GM12878 (cell line): Measurements from ENCODE around the gene UBAC2. TPM values are rescaled to one million over a fixed set of nuclear protein-coding genes. Genes with fewer than 3 reads are reported as not detected.
A peak's percentile ranks its signal among the peaks of the same experiment; 100 is the strongest.

ENCODE experiments used
- ATAC-seq: fragments of 200-7000 bp; cut with Tn5 transposase; 3 replicates; pipeline ENCODE4 v1.9.1; 2020; ENCODE audit warnings: mild to moderate bottlenecking, moderate library complexity
- BruUV-seq: library from RNA; stranded (reverse); fragments of 400-500 nt; replicated peaks from 2 replicates; lab custom pipeline; 2021; lab: Mats Ljungman, UMichigan
- CTCF ChIA-PET: fragments of 300-600 bp; sonication (Branson Sonifier 250); formaldehyde crosslinking; extraction: SDS; loops from one replicate; lab custom pipeline; 2021; ENCODE audit warnings: inconsistent platforms; lab: Yijun Ruan, JAX
- POLR2A ChIA-PET: fragments of 350-600 bp; formaldehyde crosslinking; extraction: SDS; loops from one replicate; lab custom pipeline; 2021; ENCODE audit warnings: inconsistent platforms; lab: Charles Lee
- RAD21 ChIA-PET: fragments of 300-600 bp; sonication (Branson Sonifier 250); formaldehyde crosslinking; loops from one replicate; lab custom pipeline; 2023; ENCODE audit warnings: antibody characterized with exemption; ENCODE audit not compliant: unreplicated experiment; lab: Charles Lee
- SMC1A ChIA-PET: fragments of 300-600 bp; sonication (Branson Sonifier 250); formaldehyde crosslinking; loops from one replicate; lab custom pipeline; 2023; ENCODE audit not compliant: unreplicated experiment, uncharacterized antibody; lab: Charles Lee
- DNase-seq: peaks from one replicate; pipeline ENCODE4 v3.0.0-alpha.2; 2011; ENCODE audit warnings: low read depth, low spot score
- FAIRE-seq: peaks from 3 replicates; lab custom pipeline; 2011; peaks lifted over from hg19 to GRCh38; lab: Jason Lieb, UNC
- H2AFZ ChIP-seq: 2 replicates; pipeline ENCODE4 v1.6.0; 2011; ENCODE audit warnings: low read depth, low read length, control low read depth; ENCODE audit not compliant: control insufficient read depth
- H3K27ac ChIP-seq: 2 replicates; pipeline ENCODE4 v1.5.1; 2011; ENCODE audit warnings: control low read depth; ENCODE audit not compliant: control insufficient read depth, insufficient read depth
- H3K27me3 ChIP-seq, 2 experiments: replicated peaks in 1 of 2; 2 replicates each; pipeline versions ENCODE4 v1.6.0 to v1.6.1; 2011; ENCODE audit warnings: low read length in 1 of 2; ENCODE audit not compliant: control insufficient read depth in 2 of 2, insufficient read depth in 2 of 2
- H3K36me3 ChIP-seq, 2 experiments: 2 replicates each; pipeline ENCODE4 v1.5.1; 2011; ENCODE audit warnings: low read length in 1 of 2; ENCODE audit not compliant: control insufficient read depth in 2 of 2, insufficient read depth in 2 of 2
- H3K4me1 ChIP-seq: 2 replicates; pipeline ENCODE4 v1.6.1; 2011; ENCODE audit warnings: mild to moderate bottlenecking, low read length, moderate library complexity, mixed read lengths; ENCODE audit not compliant: control insufficient read depth, insufficient read depth
- H3K4me2 ChIP-seq: 2 replicates; pipeline ENCODE4 v1.6.0; 2011; ENCODE audit warnings: control low read depth; ENCODE audit not compliant: control insufficient read depth, insufficient read depth
- H3K4me3 ChIP-seq: fragments of 200-600 bp; sonication (generic); 2 replicates; pipeline ENCODE4 v1.5.1; 2016
- H3K79me2 ChIP-seq: 2 replicates; pipeline ENCODE4 v1.6.0; 2011; ENCODE audit warnings: low read length; ENCODE audit not compliant: control insufficient read depth, insufficient read depth
- H3K9ac ChIP-seq: 2 replicates; pipeline ENCODE4 v1.8.0; 2011; ENCODE audit warnings: low read length, control low read depth, mixed read lengths; ENCODE audit not compliant: control insufficient read depth, insufficient read depth
- H3K9me3 ChIP-seq: replicated peaks from 3 replicates; pipeline ENCODE4 v1.5.1; 2011; ENCODE audit warnings: mild to moderate bottlenecking, low read length; ENCODE audit not compliant: control insufficient read depth, insufficient read depth
- H4K20me1 ChIP-seq: 2 replicates; pipeline ENCODE4 v1.6.0; 2011; ENCODE audit not compliant: control insufficient read depth, insufficient read depth
- BACH1 ChIP-seq: fragments of 450-650 bp; IDR thresholded peaks from 2 replicates; pipeline ENCODE4 v1.6.1; 2017; ENCODE audit warnings: mild to moderate bottlenecking, borderline replicate concordance
- BRCA1 ChIP-seq: IDR thresholded peaks from 2 replicates; pipeline ENCODE4 v1.6.1; 2011; ENCODE audit warnings: low read depth, low read length, improper control_type of control experiment
- CBX5 ChIP-seq: sonication (generic); IDR thresholded peaks from 2 replicates; pipeline ENCODE4 v1.6.1; 2016; ENCODE audit warnings: low read depth, moderate library complexity, mild to moderate bottlenecking, inconsistent platforms
- CREM ChIP-seq: IDR thresholded peaks from 2 replicates; pipeline ENCODE4 v1.6.1; 2014; ENCODE audit warnings: antibody characterized with exemption, low read depth
- FOS ChIP-seq: IDR thresholded peaks from 3 replicates; pipeline ENCODE4 v1.6.1; 2011; ENCODE audit warnings: borderline replicate concordance; ENCODE audit not compliant: insufficient read length; ENCODE audit errors: extremely low read depth
- GABPA ChIP-seq: IDR thresholded peaks from 2 replicates; pipeline ENCODE4 v1.6.1; 2014; ENCODE audit warnings: antibody characterized with exemption, low read depth, mild to moderate bottlenecking, inconsistent platforms
- GATAD2B ChIP-seq: fragments of 450-650 bp; conservative IDR thresholded peaks from 2 replicates; pipeline ENCODE4 v1.6.1; 2017; ENCODE audit warnings: low read depth, mild to moderate bottlenecking, moderate library complexity
- HCFC1 ChIP-seq: fragments of 150-350 bp; IDR thresholded peaks from 2 replicates; pipeline ENCODE4 v1.6.1; 2014; ENCODE audit warnings: low read length
- IRF4 ChIP-seq: IDR thresholded peaks from 2 replicates; pipeline ENCODE4 v1.6.1; 2011; ENCODE audit warnings: low read depth, low read length
- PAX5 ChIP-seq: IDR thresholded peaks from 2 replicates; pipeline ENCODE4 v1.6.1; 2011; ENCODE audit warnings: low read depth, low read length, borderline replicate concordance
- POLR2AphosphoS5 ChIP-seq: IDR thresholded peaks from 2 replicates; pipeline ENCODE4 v1.6.1; 2011; ENCODE audit warnings: mild to moderate bottlenecking, low read length, inconsistent platforms
- RB1 ChIP-seq: fragments of 450-650 bp; formaldehyde crosslinking; IDR thresholded peaks from 2 replicates; pipeline ENCODE4 v1.6.1; 2017; ENCODE audit warnings: mild to moderate bottlenecking, borderline replicate concordance
- RELA ChIP-seq: fragments of 450-650 bp; IDR thresholded peaks from 2 replicates; pipeline ENCODE4 v1.8.0; 2014; ENCODE audit warnings: borderline replicate concordance; ENCODE audit not compliant: partially characterized antibody
- SMC3 ChIP-seq: IDR thresholded peaks from 2 replicates; pipeline ENCODE4 v1.6.1; 2011; ENCODE audit warnings: low read length, improper control_type of control experiment, borderline replicate concordance
- ZNF207 ChIP-seq: fragments of 450-650 bp; IDR thresholded peaks from 2 replicates; pipeline ENCODE4 v1.6.1; 2014; ENCODE audit warnings: antibody characterized with exemption, mild to moderate bottlenecking, borderline replicate concordance
- ZNF274 ChIP-seq: IDR thresholded peaks from one replicate; pipeline ENCODE4 v1.8.0; 2011; ENCODE audit not compliant: insufficient read length, insufficient read depth
- ZNF592 ChIP-seq: fragments of 450-650 bp; IDR thresholded peaks from 2 replicates; pipeline ENCODE4 v1.6.1; 2017; ENCODE audit warnings: mild to moderate bottlenecking, moderate library complexity
- ZSCAN29 ChIP-seq: fragments of 450-650 bp; IDR thresholded peaks from 2 replicates; pipeline ENCODE4 v1.6.1; 2017; ENCODE audit warnings: mild to moderate bottlenecking, moderate library complexity
- WGBS: methylation state at CpG from one replicate; pipeline ENCODE4 v1.1.6; 2016; ENCODE audit warnings: low lambda C conversion rate; ENCODE audit not compliant: insufficient replicate concordance, insufficient coverage; ENCODE audit errors: missing lambda C conversion rate; 5-methylcytosine and 5-hydroxymethylcytosine counted together
- in situ Hi-C: fragments of 300-500 bp; cut with MboI; formaldehyde crosslinking; loops from 9 replicates; pipeline ENCODE4 v1.14.3; 2018; ENCODE audit warnings: mixed read lengths
- intact Hi-C: fragments of 100-400 bp; cut with micrococcal nuclease; formaldehyde crosslinking; loops from one replicate; pipeline ENCODE4 v1.14.2; 2022; ENCODE audit not compliant: unreplicated experiment
- polyA plus RNA-seq, 11 experiments: library from polyadenylated mRNA; depleted of rRNA in 4 of 11; unstranded in 6 of 11; stranded (reverse) in 5 of 11; fragments of >200 nt; fragmentation: Nextera tagmentation in 4 of 11; fragmentation: Illumina TruSeq in 1 of 11; extraction: Ambion mirVana in 4 of 11; extraction: Trizol in 1 of 11; gene quantifications; 1 replicate in 1 of 11; 2 replicates in 10 of 11; pipeline versions ENCODE4 v1.2.1 to v1.2.3, GENCODE V29; 2011 to 2016; ENCODE audit warnings: inconsistent platforms in 2 of 11, missing spikeins in 2 of 11, low read depth in 1 of 11
- total RNA-seq, 4 experiments: library from RNA; depleted of rRNA in 3 of 4; stranded (reverse); fragments of >200 nt in 3 of 4; fragmentation: Illumina TruSeq in 1 of 4; extraction: Trizol in 1 of 4; gene quantifications; 2 replicates each; pipeline versions ENCODE4 v1.2.1 to v1.2.3, GENCODE V29; 2013 to 2021
- TF ChIP-seq, protein P1 (sequence below), 3 experiments: IDR thresholded peaks in 2 of 3; conservative IDR thresholded peaks in 1 of 3; 2 replicates each; pipeline ENCODE4 v1.5.1; 2011; ENCODE audit warnings: low read depth in 3 of 3, low read length in 3 of 3, mild to moderate bottlenecking in 3 of 3, control low read depth in 2 of 3, moderate library complexity in 2 of 3, inconsistent platforms in 1 of 3, mixed read lengths in 1 of 3; ENCODE audit not compliant: control insufficient read depth in 2 of 3, insufficient read depth in 1 of 3; ENCODE audit errors: extremely low read depth in 1 of 3

UBAC2 gene
- total and polyA plus RNA-seq, 10 of the 15 experiments (the other 5 are each of a cell fraction or from before 2014, with no cell fraction given) = 3.0 to 54.6 (median 17.4) TPM

- H3K9me3 ChIP-seq = no peaks in the 10 kb centered on the region
- H4K20me1 ChIP-seq = no peaks in the 10 kb centered on the region
- no peak overlapping the region for H3K4me2 ChIP-seq
- no TSS peak for BruUV-seq
- intact Hi-C loops (loop anchor here (1.0 to 10.0 kb wide), 6 partner anchors 90 to 424 kb away; partner anchors contain the start of gene CLYBL), in situ Hi-C loops (loop anchor here (10.0 kb wide), 1 partner anchor 411 kb away; no protein-coding TSS in a partner anchor)
- FAIRE-seq = no peak
- no peak overlapping the region for H3K9ac ChIP-seq
- H3K4me3 ChIP-seq = no peak overlapping the region
- H2AFZ ChIP-seq = no peak overlapping the region
- WGBS = 16% methylated on average over 3 of the region's 3 CpGs
- peaks cover 0 to 5% of the 10 kb centered on the region in 2 experiments; a peak in 2 of 4 replicates for H3K36me3 ChIP-seq
- H3K79me2 ChIP-seq = peaks cover 6% of the 10 kb centered on the region
- DNase-seq = no peak
- H3K27me3 ChIP-seq = no peaks in the 10 kb centered on the region
- POLR2A ChIA-PET = interaction anchor here (1.1 kb wide), 2 partner anchors 68 to 69 kb away, joined by 3 read pairs; no protein-coding TSS in a partner anchor
- CTCF ChIA-PET = interaction anchor here (0.5 to 12.3 kb wide), 67 partner anchors 9 to 863 kb away, joined by 3 to 470 read pairs (median 4); partner anchors contain the start of genes GPR18 and UBAC2
- RAD21 ChIA-PET = interaction anchor here (0.6 to 12.6 kb wide), 41 partner anchors 9 to 1408 kb away, joined by 3 to 338 read pairs (median 4); partner anchors contain the start of genes GPR183 and UBAC2
- H3K27ac ChIP-seq = no peak overlapping the region
- peak; percentile 66 for ATAC-seq
- H3K4me1 ChIP-seq = peaks cover 11% of the 10 kb centered on the region
- SMC1A ChIA-PET = interaction anchor here (0.6 to 14.4 kb wide), 41 partner anchors 10 to 551 kb away, joined by 3 to 306 read pairs (median 4); partner anchors contain the start of genes GPR18, GPR183, TM9SF2 and UBAC2
- TF ChIP-seq ZNF207 (no peak), HCFC1 (no peak), ZSCAN29 (no peak), CBX5 (no peak), BRCA1 (no peak), RB1 (no peak), ZNF592 (peak; percentile 64; the same call in 1 of the 2 replicates), GATAD2B (no peak), POLR2AphosphoS5 (no peak), PAX5 (no peak), ZNF274 (no peak), IRF4 (no peak), CREM (no peak), FOS (no peak), SMC3 (peak; percentile 91), RELA (no peak), GABPA (no peak), BACH1 (no peak)
- TF ChIP-seq, protein P1, sequence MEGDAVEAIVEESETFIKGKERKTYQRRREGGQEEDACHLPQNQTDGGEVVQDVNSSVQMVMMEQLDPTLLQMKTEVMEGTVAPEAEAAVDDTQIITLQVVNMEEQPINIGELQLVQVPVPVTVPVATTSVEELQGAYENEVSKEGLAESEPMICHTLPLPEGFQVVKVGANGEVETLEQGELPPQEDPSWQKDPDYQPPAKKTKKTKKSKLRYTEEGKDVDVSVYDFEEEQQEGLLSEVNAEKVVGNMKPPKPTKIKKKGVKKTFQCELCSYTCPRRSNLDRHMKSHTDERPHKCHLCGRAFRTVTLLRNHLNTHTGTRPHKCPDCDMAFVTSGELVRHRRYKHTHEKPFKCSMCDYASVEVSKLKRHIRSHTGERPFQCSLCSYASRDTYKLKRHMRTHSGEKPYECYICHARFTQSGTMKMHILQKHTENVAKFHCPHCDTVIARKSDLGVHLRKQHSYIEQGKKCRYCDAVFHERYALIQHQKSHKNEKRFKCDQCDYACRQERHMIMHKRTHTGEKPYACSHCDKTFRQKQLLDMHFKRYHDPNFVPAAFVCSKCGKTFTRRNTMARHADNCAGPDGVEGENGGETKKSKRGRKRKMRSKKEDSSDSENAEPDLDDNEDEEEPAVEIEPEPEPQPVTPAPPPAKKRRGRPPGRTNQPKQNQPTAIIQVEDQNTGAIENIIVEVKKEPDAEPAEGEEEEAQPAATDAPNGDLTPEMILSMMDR (IDR thresholded peaks at IDR 0.05 in 2 of 3, conservative IDR thresholded peaks at IDR 0.05 in 1 of 3; ENCODE audit: control insufficient read depth in 2 of 3, extremely low read depth in 1 of 3, insufficient read depth in 1 of 3, low read depth in 3 of 3, low read length in 3 of 3) = peak; percentile 58 to 69 (median 59); a peak in 5 of 6 replicates
Observed at GRCh38 chr13:99265821-99266426, 65.3 kb downstream of the UBAC2 start.
